HUDEP-2 (cell line): ENCODE measurements around the gene RAD51B.
"Not testable (repeated sequence)": the region's sequence is repeated elsewhere in the genome, so short reads cannot be mapped to it uniquely, and the experiment has no call there.

Source experiments
- DNase-seq, 76 experiments: peaks; one replicate each; lab custom pipeline; 2025; ENCODE audit not compliant: unreplicated experiment in 76 of 76; lab: John Stamatoyannopoulos, UW

Gene RAD51B

DNA sequence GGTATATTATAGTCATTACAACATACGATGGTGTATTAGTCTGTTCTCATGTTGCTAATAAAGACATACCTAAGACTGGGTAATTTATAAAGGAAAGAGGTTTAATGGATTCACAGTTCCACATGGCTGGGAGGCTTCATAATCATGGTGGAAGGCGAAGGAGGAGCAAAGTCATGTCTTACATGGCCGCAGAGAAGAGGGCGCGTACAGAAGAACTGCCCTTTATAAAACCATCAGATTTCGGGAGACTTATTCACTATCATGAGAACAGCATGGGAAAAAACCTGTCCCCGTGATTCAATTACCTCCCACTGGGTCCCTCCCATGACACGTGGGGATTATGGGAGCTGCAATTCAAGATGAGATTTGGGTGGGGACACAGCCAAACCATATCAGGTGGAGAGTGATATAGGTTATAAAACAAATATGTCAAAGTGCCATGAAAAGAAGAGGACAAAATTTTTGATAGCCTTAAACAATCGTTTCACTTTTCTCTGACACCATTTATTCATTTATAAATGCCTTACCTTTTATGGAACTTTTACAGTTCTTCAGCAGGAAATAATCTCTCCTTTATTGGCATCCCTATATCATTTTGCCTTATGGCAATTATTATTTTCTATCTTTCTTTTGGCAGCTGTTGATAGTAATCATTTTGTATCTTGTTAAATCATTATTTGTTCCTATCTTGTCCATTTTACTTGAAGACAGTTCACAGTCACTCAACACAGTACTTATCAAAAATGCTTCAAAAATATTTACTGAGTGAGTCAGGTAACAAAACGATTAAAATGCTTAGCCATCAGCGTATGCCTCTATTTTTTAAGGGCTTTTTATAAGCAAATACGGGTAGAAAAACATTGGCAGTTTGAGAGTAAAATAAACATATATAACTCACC, 196.0 kb downstream of the RAD51B start:
- DNase-seq = no peak

- no peak for DNase-seq
Observed at GRCh38 chr14:68016255-68016914, 196.8 kb downstream of the RAD51B start.

- DNase-seq = no peak
Observed at GRCh38 chr14:68018598-68018997, 199.0 kb downstream of the RAD51B start.

GRCh38 chr14:68020493-68020892, 200.9 kb downstream of the RAD51B start:
- DNase-seq = no peak

DNA sequence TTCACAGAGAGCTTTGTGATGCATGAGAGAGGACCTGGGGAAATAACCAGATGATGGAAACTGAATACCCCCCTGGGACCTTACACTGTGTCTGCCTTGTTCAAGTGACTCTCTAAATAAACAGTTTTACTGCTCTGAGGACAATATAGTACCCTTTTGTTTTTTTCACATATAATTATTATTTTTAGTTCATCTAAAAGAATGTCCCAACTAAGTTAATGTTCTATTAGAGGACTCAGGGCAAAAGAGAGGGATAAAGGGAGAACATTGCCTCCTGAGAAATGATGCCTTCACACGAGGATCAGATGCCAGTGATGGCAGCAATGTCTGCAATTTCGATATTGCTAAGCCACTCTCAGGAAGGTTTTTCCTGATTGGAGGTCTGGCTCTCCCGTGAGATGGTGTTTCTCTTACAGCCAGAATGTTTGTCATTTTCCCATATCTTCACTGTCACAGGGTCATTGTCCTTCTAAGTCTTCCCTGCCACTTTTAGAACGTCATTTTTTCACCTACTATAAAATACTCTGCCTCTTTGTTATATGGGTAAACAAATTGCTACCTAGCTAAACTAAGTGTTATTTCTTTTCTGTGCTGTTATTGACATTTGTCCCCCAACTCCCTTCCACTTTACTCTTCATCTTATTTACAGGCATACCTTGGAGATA, 201.6 kb downstream of the RAD51B start:
- no peak for DNase-seq

GRCh38 chr14:68027276-68027675, 207.7 kb downstream of the RAD51B start:
- DNase-seq = no peak

- no peak for DNase-seq
Observed at GRCh38 chr14:68028075-68028474, 208.5 kb downstream of the RAD51B start.

DNA sequence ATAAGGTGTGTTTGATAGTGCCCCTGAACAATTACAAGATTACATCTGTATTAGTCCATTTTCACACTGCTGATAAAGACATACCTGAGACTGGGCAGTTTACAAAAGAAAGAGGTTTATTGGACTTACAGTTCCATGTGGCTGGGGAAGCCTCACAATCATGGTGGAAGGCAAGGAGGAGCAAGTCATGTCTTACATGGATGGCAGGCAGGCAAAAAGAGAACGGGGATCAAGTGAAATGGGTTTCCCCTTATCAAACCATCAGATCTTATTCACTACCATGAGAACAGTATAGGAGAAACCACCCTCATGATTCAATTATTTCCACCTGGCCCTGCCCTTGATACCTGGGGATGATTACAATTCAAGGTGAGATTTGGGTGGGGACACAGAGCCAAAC, 211.4 kb downstream of the RAD51B start:
- DNase-seq = not testable (repeated sequence)

- no peak for DNase-seq
Observed at GRCh38 chr14:68032154-68032553, 212.6 kb downstream of the RAD51B start.

- no peak for DNase-seq
Observed at GRCh38 chr14:68033336-68033932, 213.9 kb downstream of the RAD51B start.

GRCh38 chr14:68034896-68035295, 215.3 kb downstream of the RAD51B start:
- no peak for DNase-seq

- DNase-seq = no peak
Observed at GRCh38 chr14:68036202-68036601, 216.6 kb downstream of the RAD51B start.

DNA sequence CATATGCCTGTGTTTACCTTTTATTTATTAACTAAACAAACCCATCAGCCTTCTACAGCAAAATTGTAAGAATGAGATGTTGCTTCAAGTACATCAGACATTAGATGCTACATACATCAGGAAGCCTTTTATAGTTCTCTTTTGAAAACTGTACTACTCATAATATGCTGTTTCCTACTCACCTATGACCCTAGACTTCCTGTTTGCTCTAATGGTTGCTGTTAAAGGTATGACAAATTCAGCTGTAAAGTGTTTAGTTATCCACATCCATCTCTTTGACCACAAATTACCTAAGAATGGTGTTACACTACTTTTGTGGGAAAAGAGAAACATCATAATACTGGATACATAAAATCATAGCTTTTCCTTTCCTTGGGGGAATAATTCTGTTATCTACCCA, 220.0 kb downstream of the RAD51B start:
- DNase-seq = no peak

DNA sequence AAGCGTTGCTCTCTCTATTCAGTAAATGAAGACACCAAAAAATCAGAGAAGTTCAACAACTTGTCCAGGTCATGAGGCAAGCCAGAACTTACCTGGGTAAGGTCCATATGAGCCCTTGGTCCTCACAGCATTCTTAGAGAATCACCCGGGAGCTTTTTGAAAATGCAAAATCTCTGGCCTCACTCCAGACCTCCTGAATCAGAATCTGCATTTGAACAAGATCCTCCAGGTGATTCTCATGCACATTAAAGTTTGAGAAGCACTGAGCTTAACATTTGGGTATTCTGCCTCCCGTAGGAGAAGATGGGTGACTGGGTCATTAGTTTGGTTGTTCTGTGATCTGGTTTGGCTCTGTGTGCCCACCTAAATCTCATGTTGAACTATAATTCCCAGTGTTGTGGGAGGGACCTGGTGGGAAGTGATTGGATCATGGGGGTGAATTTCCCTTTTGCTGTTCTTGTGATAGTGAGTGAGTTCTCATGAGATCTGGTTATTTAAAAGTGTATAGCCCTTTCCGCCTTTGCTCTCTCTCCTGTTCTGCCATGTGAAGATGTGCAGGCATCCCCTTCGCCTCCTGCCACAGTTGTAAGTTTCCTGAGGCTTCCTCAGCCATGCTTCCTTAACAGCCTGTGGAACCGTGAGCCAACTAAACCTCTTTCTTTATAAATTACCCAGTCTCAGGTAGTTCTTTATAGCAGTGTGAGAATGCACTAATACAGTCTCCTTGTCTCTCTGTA, 221.2 kb downstream of the RAD51B start:
- DNase-seq = peak in 1 of 76 experiments; percentile 6

DNA sequence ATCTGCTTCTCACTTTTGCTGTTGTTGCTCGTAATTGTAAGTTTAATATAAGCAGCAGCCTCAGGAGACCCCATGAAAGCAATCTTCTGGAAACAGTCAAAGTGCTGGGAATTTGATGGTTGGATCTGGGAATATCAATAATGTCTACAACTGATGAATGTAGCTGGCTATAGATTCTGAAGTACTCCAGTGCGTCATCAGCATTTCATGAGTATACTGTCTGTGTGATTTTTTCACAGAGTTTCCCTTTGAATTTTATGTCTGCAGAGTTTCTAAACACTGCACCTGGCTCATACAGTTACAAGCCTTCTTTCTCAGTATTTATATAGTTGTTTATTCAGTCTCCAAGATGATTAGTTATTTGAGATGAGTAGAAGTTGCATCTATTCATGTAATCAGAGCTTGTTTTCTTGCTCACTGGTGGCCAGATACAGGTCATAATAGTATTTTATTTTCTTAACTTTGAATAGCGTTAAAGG, 222.3 kb downstream of the RAD51B start:
- DNase-seq = no peak

DNA sequence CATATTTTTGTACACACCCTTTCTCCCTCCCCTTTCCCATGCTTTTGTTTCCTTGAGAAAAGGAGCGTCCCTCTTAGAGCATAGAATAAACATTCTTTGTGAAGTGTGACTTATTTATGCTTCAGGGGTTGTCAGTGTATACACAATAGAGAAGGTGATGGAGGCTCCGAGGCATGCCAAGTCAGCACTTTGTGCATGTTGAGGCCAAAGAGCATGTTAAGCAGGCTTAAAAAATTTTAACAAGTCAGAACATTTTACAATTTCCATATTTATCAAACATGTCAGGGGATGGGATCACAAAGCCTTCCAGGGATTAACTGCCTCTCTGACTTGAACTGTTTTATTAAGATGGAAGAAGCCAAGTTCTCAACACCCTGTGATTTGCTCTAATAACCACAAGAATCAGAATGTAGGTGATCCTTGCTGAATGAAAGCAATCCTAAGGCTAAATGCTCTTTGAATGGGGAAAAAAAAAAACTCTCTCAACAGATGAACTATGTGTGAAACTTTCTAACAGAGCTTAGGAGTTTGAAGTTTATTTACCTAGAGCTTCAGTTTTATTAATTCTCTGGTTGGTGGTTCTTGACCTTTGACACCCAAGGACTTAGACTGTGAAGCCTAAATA, 223.1 kb downstream of the RAD51B start:
- DNase-seq = no peak

DNA sequence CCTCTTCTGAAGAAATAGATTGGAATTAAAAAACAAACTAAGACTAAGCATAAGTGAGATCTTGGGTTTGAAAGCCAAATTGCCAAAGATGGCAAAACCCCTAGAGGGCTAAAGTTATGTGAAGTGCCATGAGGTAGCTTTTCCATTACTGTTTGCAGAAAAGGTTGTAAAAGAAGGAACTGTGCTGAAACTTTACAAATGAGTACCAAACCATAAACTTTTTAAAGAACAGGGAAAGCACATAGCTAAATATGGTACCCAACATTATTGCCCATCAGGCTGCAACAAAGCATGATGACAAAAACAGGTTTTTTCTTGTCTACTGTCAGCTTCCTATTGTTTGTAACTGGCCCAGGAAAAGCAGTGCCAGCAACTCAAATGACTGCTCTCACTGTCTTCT, 224.2 kb downstream of the RAD51B start:
- no peak for DNase-seq

GRCh38 chr14:68047906-68048305, 228.3 kb downstream of the RAD51B start:
- DNase-seq = no peak

GRCh38 chr14:68048815-68049214, 229.2 kb downstream of the RAD51B start:
- not testable (repeated sequence) for DNase-seq

DNA sequence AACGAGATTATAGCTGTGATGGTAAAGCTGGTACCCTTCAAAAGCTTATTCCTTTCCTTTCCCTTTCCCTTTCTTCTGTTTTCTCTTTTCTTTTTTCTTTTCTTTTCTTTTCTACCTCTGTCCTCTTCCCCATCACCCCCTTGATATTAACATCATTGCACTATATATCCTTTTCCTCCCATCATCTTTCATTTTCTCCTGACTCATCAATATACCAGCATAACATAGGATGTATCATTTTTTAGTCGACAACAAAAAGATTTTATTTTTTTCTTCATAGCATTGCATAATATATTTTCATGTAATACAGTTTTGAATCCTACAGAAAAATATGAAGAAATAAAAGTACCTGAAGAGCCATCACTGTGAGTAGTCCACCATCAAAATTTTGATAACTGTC, 230.6 kb downstream of the RAD51B start:
- DNase-seq = no peak
